Natural killer cell treated with Interleukin-12 subunit alpha and Interleukin-12 subunit beta and Interleukin-15 and Interleukin-18, amount 100 ng/mL, for 72 hours (primary cell): ENCODE data around the gene HIVEP2. TPM values are rescaled to one million over a fixed set of nuclear protein-coding genes. Genes with fewer than 3 reads are reported as not detected.

Source experiments
- ATAC-seq, 2 donors: fragments of 150-1000 bp; cut with Tn5 transposase in 1 of 2; sonication (Bioruptor Pico), chemical (Tn5 transposase) in 1 of 2; 2 replicates each; pipeline ENCODE4 v1.10.0; 2021
- DNase-seq: peaks from one replicate; pipeline ENCODE4 v3.0.0; 2022; ENCODE audit warnings: low spot score
- H3K27ac Mint-ChIP-seq, 2 donors: 1 replicate in 1 of 2; 2 replicates in 1 of 2; pipeline ENCODE4 v1.8.0; 2022; ENCODE audit warnings: mixed read lengths in 2 of 2, mild to moderate bottlenecking in 1 of 2, moderate library complexity in 1 of 2
- H3K27me3 Mint-ChIP-seq, 2 donors: 1 replicate in 1 of 2; 2 replicates in 1 of 2; pipeline ENCODE4 v1.8.0; 2022; ENCODE audit warnings: mixed read lengths in 2 of 2
- H3K36me3 Mint-ChIP-seq: one replicate; pipeline ENCODE4 v1.8.0; 2022; ENCODE audit warnings: mixed read lengths
- H3K4me1 Mint-ChIP-seq, 2 donors: 1 replicate in 1 of 2; 2 replicates in 1 of 2; pipeline ENCODE4 v1.8.0; 2022; ENCODE audit warnings: low read depth in 2 of 2, mixed read lengths in 2 of 2, mild to moderate bottlenecking in 1 of 2
- H3K4me3 Mint-ChIP-seq: one replicate; pipeline ENCODE4 v1.8.0; 2022; ENCODE audit warnings: mixed read lengths
- H3K9me3 Mint-ChIP-seq: 2 replicates; pipeline ENCODE4 v1.8.0; 2022; ENCODE audit warnings: mixed read lengths
- total RNA-seq, 2 donors: library from RNA; stranded (reverse); gene quantifications; one replicate each; pipeline ENCODE4 v1.2.3, GENCODE V29; 2022

Gene HIVEP2
- total RNA-seq, 2 donors from 2014 or later: 45.7 to 58.1 TPM

- peak overlapping the region; percentile 82 to 94 for H3K27ac Mint-ChIP-seq
- H3K9me3 Mint-ChIP-seq: peaks cover 6% of the 10 kb centered on the region
- no peaks in the 10 kb centered on the region for H3K27me3 Mint-ChIP-seq
- H3K4me1 Mint-ChIP-seq: peaks cover 74 to 80% of the 10 kb centered on the region in 2 donors
- H3K36me3 Mint-ChIP-seq: peaks cover 34% of the 10 kb centered on the region
- DNase-seq (peak; percentile 86), ATAC-seq (peak; percentile 95 to 97)
- H3K4me3 Mint-ChIP-seq: peak overlapping the region; percentile 78
Observed at GRCh38 chr6:142871910-142872331, 73.1 kb downstream of the HIVEP2 start.

GRCh38 chr6:142870787-142871415 lies 74.1 kb downstream of the HIVEP2 start:
- H3K4me1 Mint-ChIP-seq: peaks cover 76 to 82% of the 10 kb centered on the region in 2 donors
- ATAC-seq (no peak), DNase-seq (no peak)
- H3K4me3 Mint-ChIP-seq: peak overlapping the region; percentile 62
- no peaks in the 10 kb centered on the region for H3K27me3 Mint-ChIP-seq
- H3K27ac Mint-ChIP-seq: peak overlapping the region; percentile 82 to 94
- H3K36me3 Mint-ChIP-seq: peaks cover 28% of the 10 kb centered on the region
- peaks cover 5% of the 10 kb centered on the region for H3K9me3 Mint-ChIP-seq

- H3K27ac Mint-ChIP-seq: peak overlapping the region; percentile 74 to 90
- H3K9me3 Mint-ChIP-seq: no peaks in the 10 kb centered on the region
- H3K27me3 Mint-ChIP-seq: no peaks in the 10 kb centered on the region
Observed at GRCh38 chr6:142868917-142869316, 76.1 kb downstream of the HIVEP2 start.

GRCh38 chr6:142867988-142868812 lies 76.8 kb downstream of the HIVEP2 start:
- Mint-ChIP-seq H3K27ac (peak overlapping the region; percentile 74 to 90), H3K4me3 (peak overlapping the region; percentile 77), H3K27me3 (no peaks in the 10 kb centered on the region), H3K4me1 (peaks cover 61 to 66% of the 10 kb centered on the region in 2 donors), H3K9me3 (no peaks in the 10 kb centered on the region), H3K36me3 (peaks cover 15% of the 10 kb centered on the region)
- no peak for DNase-seq
- ATAC-seq: peak in 1 of 2 donors; percentile 72

More at GRCh38 chr6:142868917-142869316, 76.1 kb downstream of the HIVEP2 start:
- Mint-ChIP-seq H3K36me3 (peaks cover 15% of the 10 kb centered on the region), H3K4me3 (no peak overlapping the region), H3K4me1 (peaks cover 66% of the 10 kb centered on the region in 2 donors)
- ATAC-seq: no peak
- no peak for DNase-seq

GRCh38 chr6:142867355-142867801 lies 77.6 kb downstream of the HIVEP2 start:
- Mint-ChIP-seq H3K27me3 (no peaks in the 10 kb centered on the region), H3K9me3 (no peaks in the 10 kb centered on the region), H3K36me3 (peaks cover 15% of the 10 kb centered on the region), H3K4me3 (peak overlapping the region; percentile 77), H3K4me1 (peaks cover 53 to 58% of the 10 kb centered on the region in 2 donors), H3K27ac (peak overlapping the region; percentile 74 to 90)
- peak; percentile 41 to 59 for ATAC-seq
- DNase-seq: no peak

- ATAC-seq (no peak), DNase-seq (no peak)
- H3K27ac Mint-ChIP-seq: peak overlapping the region in 1 of 2 donors; percentile 59
- H3K27me3 Mint-ChIP-seq: no peaks in the 10 kb centered on the region
- no peaks in the 10 kb centered on the region for H3K9me3 Mint-ChIP-seq
- peaks cover 32 to 40% of the 10 kb centered on the region in 2 donors for H3K4me1 Mint-ChIP-seq
- peaks cover 4% of the 10 kb centered on the region for H3K36me3 Mint-ChIP-seq
- H3K4me3 Mint-ChIP-seq: no peak overlapping the region
Observed at GRCh38 chr6:142863981-142864380, 81.0 kb downstream of the HIVEP2 start.

GRCh38 chr6:142861711-142862110 lies 83.3 kb downstream of the HIVEP2 start:
- Mint-ChIP-seq H3K4me3 (no peak overlapping the region), H3K4me1 (peaks cover 36 to 39% of the 10 kb centered on the region in 2 donors), H3K27me3 (no peaks in the 10 kb centered on the region), H3K27ac (peak overlapping the region in 1 of 2 donors; percentile 14), H3K36me3 (no peaks in the 10 kb centered on the region), H3K9me3 (no peaks in the 10 kb centered on the region)
- ATAC-seq (no peak), DNase-seq (no peak)

GRCh38 chr6:142860498-142860897 lies 84.5 kb downstream of the HIVEP2 start:
- Mint-ChIP-seq H3K36me3 (peaks cover under 1% of the 10 kb centered on the region), H3K27me3 (no peaks in the 10 kb centered on the region), H3K4me1 (peaks cover 39 to 41% of the 10 kb centered on the region in 2 donors), H3K4me3 (no peak overlapping the region), H3K27ac (no peak overlapping the region), H3K9me3 (no peaks in the 10 kb centered on the region)
- DNase-seq: no peak
- no peak for ATAC-seq

GRCh38 chr6:142857796-142858555 lies 87.0 kb downstream of the HIVEP2 start:
- DNase-seq: no peak
- peak; percentile 12 to 44 for ATAC-seq
- no peaks in the 10 kb centered on the region for H3K27me3 Mint-ChIP-seq

GRCh38 chr6:142857233-142857761 lies 87.7 kb downstream of the HIVEP2 start:
- peak overlapping the region; percentile 81 for H3K4me3 Mint-ChIP-seq
- H3K4me1 Mint-ChIP-seq: peaks cover 61 to 69% of the 10 kb centered on the region in 2 donors
- DNase-seq: no peak
- no peaks in the 10 kb centered on the region for H3K27me3 Mint-ChIP-seq
- H3K9me3 Mint-ChIP-seq: peaks cover 4% of the 10 kb centered on the region
- peak overlapping the region; percentile 84 to 92 for H3K27ac Mint-ChIP-seq
- ATAC-seq: no peak
- peaks cover 18% of the 10 kb centered on the region for H3K36me3 Mint-ChIP-seq

More at GRCh38 chr6:142857796-142858555, 87.0 kb downstream of the HIVEP2 start:
- Mint-ChIP-seq H3K36me3 (peaks cover 17% of the 10 kb centered on the region), H3K4me1 (peaks cover 55 to 62% of the 10 kb centered on the region in 2 donors), H3K4me3 (peak overlapping the region; percentile 81), H3K27ac (peak overlapping the region; percentile 84 to 92), H3K9me3 (peaks cover 4% of the 10 kb centered on the region)

- DNase-seq (peak; percentile 79), ATAC-seq (peak; percentile 85 to 87)
- Mint-ChIP-seq H3K9me3 (peaks cover 4% of the 10 kb centered on the region), H3K36me3 (peaks cover 18% of the 10 kb centered on the region), H3K27me3 (no peaks in the 10 kb centered on the region), H3K4me3 (peak overlapping the region; percentile 81), H3K27ac (peak overlapping the region; percentile 84 to 92), H3K4me1 (peaks cover 62 to 71% of the 10 kb centered on the region in 2 donors)
Observed at GRCh38 chr6:142856624-142857232, 88.2 kb downstream of the HIVEP2 start.

- Mint-ChIP-seq H3K4me1 (peaks cover 69 to 78% of the 10 kb centered on the region in 2 donors), H3K4me3 (peak overlapping the region; percentile 81), H3K27ac (peak overlapping the region; percentile 84 to 92), H3K9me3 (peaks cover 4% of the 10 kb centered on the region), H3K27me3 (no peaks in the 10 kb centered on the region), H3K36me3 (peaks cover 18% of the 10 kb centered on the region)
- ATAC-seq (peak; percentile 22 to 70), DNase-seq (no peak)
Observed at GRCh38 chr6:142855893-142856623, 88.9 kb downstream of the HIVEP2 start.
